Thyroid gland (tissue), 4 donors: ENCODE measurements around the gene SCN8A.

Experiments
- POLR2A ChIP-seq, 2 donors: fragments of 450-650 bp; IDR thresholded peaks; one replicate each; pipeline ENCODE4 v1.6.1; 2017; ENCODE audit warnings: antibody characterized with exemption in 2 of 2, mild to moderate bottlenecking in 2 of 2, moderate library complexity in 1 of 2
- TF ChIP-seq, protein P1 (sequence below), 6 experiments: fragments of 200-600 bp in 3 of 6; fragments of 450-650 bp in 3 of 6; sonication (generic) in 3 of 6; IDR thresholded peaks; one replicate each; pipeline ENCODE4 v1.5.1; 2016 to 2019; ENCODE audit warnings: antibody characterized with exemption in 6 of 6, mild to moderate bottlenecking in 2 of 6, inconsistent platforms in 1 of 6, moderate library complexity in 1 of 6

DNA sequence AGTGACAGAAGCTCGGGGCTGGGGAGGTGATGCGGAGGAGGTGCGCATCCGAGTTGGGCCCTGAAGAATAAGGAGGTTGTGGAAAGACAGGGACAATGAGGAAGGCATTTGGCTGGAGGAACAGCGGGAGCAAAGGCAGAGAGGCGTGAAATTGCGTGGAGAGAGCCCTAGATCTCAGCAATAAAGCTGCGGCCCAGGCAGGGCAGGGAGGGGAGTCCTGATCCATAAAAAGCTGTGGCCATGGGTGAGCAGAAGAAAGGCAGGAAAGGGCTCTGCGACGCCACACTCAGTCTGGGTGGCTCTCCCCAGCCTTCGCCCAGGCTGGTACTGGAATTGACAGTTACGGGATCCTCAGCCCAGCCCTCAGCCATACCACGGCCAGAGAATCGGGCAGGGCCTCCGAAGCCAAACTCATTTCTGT is 255.2 kb downstream of the SCN8A start:
- TF ChIP-seq, protein P1, sequence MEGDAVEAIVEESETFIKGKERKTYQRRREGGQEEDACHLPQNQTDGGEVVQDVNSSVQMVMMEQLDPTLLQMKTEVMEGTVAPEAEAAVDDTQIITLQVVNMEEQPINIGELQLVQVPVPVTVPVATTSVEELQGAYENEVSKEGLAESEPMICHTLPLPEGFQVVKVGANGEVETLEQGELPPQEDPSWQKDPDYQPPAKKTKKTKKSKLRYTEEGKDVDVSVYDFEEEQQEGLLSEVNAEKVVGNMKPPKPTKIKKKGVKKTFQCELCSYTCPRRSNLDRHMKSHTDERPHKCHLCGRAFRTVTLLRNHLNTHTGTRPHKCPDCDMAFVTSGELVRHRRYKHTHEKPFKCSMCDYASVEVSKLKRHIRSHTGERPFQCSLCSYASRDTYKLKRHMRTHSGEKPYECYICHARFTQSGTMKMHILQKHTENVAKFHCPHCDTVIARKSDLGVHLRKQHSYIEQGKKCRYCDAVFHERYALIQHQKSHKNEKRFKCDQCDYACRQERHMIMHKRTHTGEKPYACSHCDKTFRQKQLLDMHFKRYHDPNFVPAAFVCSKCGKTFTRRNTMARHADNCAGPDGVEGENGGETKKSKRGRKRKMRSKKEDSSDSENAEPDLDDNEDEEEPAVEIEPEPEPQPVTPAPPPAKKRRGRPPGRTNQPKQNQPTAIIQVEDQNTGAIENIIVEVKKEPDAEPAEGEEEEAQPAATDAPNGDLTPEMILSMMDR (IDR thresholded peaks at IDR 0.05): no peak
- TF ChIP-seq POLR2A (IDR thresholded peaks at IDR 0.05): no peak
